ENCODE measurements around the gene USP5. TPM values are rescaled to one million over a fixed set of nuclear protein-coding genes. Genes with fewer than 3 reads are reported as not detected.

The USP5 gene
- total RNA-seq, 4 donors from 2014 or later = 37.1 to 68.6 (median 52.8) TPM

DNA sequence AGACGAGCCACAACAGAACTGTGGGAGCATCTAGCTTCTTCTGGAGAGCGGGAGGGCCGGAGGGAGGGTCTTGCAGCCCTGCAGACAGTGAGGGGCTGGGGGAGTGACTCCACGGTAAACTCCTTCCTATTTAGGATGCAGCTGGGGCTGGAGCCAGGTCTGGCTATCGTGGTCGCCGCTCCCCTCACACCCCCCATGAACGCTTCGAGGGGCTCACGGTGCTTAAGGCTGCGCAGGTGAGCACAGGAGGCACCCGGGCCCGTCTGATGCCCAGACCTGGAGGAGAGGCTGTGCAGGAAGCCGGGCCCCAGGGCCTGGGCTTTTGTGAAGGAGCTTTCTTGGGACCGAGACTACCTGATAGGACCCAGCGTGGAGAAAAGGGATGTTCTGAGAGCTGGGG, 15.1 kb upstream of the USP5 start:
- intact Hi-C loops (cut with DNase I; ENCODE audit: low total_unique reads) = no loop called here
- Histone ChIP-seq H3K36me3 (no peaks in the 10 kb centered on the region), H3K4me3 (no peak overlapping the region), H3K27me3 (no peaks in the 10 kb centered on the region), H3K9me3 (no peaks in the 10 kb centered on the region), H3K27ac (no peak overlapping the region), H3K4me1 (no peaks in the 10 kb centered on the region)
- DNase-seq = no peak
- TF ChIP-seq, protein P1, sequence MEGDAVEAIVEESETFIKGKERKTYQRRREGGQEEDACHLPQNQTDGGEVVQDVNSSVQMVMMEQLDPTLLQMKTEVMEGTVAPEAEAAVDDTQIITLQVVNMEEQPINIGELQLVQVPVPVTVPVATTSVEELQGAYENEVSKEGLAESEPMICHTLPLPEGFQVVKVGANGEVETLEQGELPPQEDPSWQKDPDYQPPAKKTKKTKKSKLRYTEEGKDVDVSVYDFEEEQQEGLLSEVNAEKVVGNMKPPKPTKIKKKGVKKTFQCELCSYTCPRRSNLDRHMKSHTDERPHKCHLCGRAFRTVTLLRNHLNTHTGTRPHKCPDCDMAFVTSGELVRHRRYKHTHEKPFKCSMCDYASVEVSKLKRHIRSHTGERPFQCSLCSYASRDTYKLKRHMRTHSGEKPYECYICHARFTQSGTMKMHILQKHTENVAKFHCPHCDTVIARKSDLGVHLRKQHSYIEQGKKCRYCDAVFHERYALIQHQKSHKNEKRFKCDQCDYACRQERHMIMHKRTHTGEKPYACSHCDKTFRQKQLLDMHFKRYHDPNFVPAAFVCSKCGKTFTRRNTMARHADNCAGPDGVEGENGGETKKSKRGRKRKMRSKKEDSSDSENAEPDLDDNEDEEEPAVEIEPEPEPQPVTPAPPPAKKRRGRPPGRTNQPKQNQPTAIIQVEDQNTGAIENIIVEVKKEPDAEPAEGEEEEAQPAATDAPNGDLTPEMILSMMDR (IDR thresholded peaks at IDR 0.05) = no peak
- TF ChIP-seq POLR2A (IDR thresholded peaks at IDR 0.05) = no peak

DNA sequence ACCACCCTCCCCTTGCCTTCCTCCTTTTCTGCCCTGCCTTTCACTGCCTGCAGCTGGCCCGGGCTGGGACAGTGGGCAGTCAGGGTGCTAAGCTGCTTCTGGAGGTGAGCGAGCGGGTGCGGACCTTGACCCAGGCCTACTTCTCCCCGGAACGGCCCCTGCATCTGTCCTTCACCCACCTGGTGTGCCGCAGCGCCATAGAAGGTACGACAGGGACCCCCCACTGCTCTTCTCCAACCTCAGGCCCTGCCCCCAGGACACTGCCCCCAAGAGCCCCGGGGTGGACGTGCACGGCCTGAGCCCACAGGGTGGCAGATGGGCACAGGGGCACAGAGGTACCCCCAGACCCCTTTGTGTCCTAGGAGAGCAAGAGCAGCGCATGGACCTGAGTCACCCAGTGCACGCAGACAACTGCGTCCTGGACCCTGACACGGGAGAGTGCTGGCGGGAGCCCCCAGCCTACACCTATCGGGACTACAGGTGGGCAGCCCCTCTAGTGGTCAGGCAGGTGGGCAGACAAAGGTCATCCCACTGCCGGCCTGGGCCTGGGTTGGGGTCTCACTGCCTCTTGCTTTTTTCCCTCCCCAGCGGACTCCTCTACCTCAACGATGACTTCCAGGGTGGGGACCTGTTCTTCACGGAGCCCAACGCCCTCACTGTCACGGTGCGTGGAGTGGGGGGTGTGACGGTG, 14.4 kb upstream of the USP5 start:
- no peaks in the 10 kb centered on the region for H3K9me3 ChIP-seq
- H3K27me3 ChIP-seq = no peaks in the 10 kb centered on the region
- H3K27ac ChIP-seq = no peak overlapping the region
- no peaks in the 10 kb centered on the region for H3K4me1 ChIP-seq
- intact Hi-C loops (cut with DNase I; ENCODE audit: low total_unique reads) = no loop called here
- TF ChIP-seq, protein P1 (IDR thresholded peaks at IDR 0.05) = no peak
- no peak for TF ChIP-seq POLR2A (IDR thresholded peaks at IDR 0.05)
- no peak overlapping the region for H3K4me3 ChIP-seq
- DNase-seq = no peak
- no peaks in the 10 kb centered on the region for H3K36me3 ChIP-seq

GRCh38 chr12:6838854-6839253, 13.1 kb upstream of the USP5 start:
- no peak for TF ChIP-seq POLR2A (IDR thresholded peaks at IDR 0.05)
- TF ChIP-seq, protein P1 (IDR thresholded peaks at IDR 0.05) = no peak
- Histone ChIP-seq H3K27me3 (no peaks in the 10 kb centered on the region), H3K36me3 (no peaks in the 10 kb centered on the region), H3K9me3 (no peaks in the 10 kb centered on the region), H3K4me1 (no peaks in the 10 kb centered on the region), H3K4me3 (no peak overlapping the region), H3K27ac (no peak overlapping the region)
- DNase-seq = no peak
- intact Hi-C loops (cut with DNase I; ENCODE audit: low total_unique reads) = no loop called here

- no peaks in the 10 kb centered on the region for H3K27me3 ChIP-seq
- intact Hi-C loops (cut with DNase I; ENCODE audit: low total_unique reads) = no loop called here
- no peak for DNase-seq
- no peaks in the 10 kb centered on the region for H3K9me3 ChIP-seq
- no peak overlapping the region for H3K27ac ChIP-seq
- no peak overlapping the region for H3K4me3 ChIP-seq
- no peaks in the 10 kb centered on the region for H3K4me1 ChIP-seq
- H3K36me3 ChIP-seq = no peaks in the 10 kb centered on the region
- TF ChIP-seq, protein P1 (IDR thresholded peaks at IDR 0.05) = no peak
- no peak for TF ChIP-seq POLR2A (IDR thresholded peaks at IDR 0.05)
Measured at GRCh38 chr12:6839482-6840201, 12.3 kb upstream of the USP5 start.

DNA sequence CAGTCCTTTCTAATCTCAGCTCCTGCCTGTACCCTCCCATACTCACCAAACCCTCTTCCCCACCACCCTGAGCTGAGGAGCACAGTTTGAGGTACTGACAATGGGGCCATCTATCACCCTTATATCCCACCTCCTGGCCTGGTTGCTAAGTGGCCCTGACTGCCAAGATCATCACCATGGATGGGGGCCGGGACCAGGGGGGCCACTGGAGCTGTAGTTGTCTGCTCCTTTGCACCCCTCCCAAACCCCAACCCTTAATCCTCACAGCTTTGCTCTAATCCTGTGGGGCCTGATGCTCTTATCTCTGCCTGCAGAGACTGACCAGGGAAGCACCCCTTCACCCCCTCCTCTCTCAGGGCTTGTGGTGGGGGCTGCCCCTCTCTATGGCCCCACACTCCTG, 11.6 kb upstream of the USP5 start:
- no peaks in the 10 kb centered on the region for H3K27me3 ChIP-seq
- no peak overlapping the region for H3K27ac ChIP-seq
- no peak for TF ChIP-seq POLR2A (IDR thresholded peaks at IDR 0.05)
- TF ChIP-seq, protein P1 (IDR thresholded peaks at IDR 0.05) = no peak
- DNase-seq = no peak
- H3K4me3 ChIP-seq = no peak overlapping the region
- no peaks in the 10 kb centered on the region for H3K36me3 ChIP-seq
- intact Hi-C loops (cut with DNase I; ENCODE audit: low total_unique reads) = no loop called here
- H3K9me3 ChIP-seq = no peaks in the 10 kb centered on the region
- H3K4me1 ChIP-seq = no peaks in the 10 kb centered on the region

Data from uterus (tissue), 4 donors.